Measurements from ENCODE around the gene CFAP43.
A peak's percentile ranks its signal among the peaks of the same experiment; 100 is the strongest.
"Not testable (repeated sequence)": the region's sequence is repeated elsewhere in the genome, so short reads cannot be mapped to it uniquely, and the experiment has no call there.

Gene CFAP43

DNA sequence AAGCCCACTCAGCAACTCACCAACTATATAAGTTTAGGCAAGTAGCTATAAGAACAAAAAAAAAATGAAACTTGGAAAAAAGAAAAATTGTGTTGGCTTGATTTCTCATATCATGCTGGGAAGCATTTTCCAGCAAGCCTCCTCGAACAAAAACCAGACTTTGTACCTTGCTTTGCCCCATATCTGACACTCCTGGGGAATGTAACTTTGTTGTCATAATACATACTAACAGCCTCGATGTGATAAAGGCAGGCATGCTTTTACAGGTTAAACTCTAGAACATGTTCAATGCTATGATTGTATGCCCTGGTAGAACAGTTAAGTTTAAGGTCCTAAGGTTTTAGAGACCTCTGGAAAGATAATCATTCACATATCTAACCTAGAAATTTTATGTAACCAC, 11.6 kb downstream of the CFAP43 start:
- no peak overlapping the region for H3K27ac Mint-ChIP-seq
- peaks cover 14% of the 10 kb centered on the region for H3K27me3 Mint-ChIP-seq
- ATAC-seq (ENCODE audit: low read depth) = no peak
- no peaks in the 10 kb centered on the region for H3K36me3 Mint-ChIP-seq
- peaks cover 4% of the 10 kb centered on the region for H3K4me1 Mint-ChIP-seq
- no peak for DNase-seq (ENCODE audit: low spot score in 2 of 2)
- no peaks in the 10 kb centered on the region for H3K9me3 Mint-ChIP-seq
- no peak overlapping the region for H3K4me3 Mint-ChIP-seq

DNA sequence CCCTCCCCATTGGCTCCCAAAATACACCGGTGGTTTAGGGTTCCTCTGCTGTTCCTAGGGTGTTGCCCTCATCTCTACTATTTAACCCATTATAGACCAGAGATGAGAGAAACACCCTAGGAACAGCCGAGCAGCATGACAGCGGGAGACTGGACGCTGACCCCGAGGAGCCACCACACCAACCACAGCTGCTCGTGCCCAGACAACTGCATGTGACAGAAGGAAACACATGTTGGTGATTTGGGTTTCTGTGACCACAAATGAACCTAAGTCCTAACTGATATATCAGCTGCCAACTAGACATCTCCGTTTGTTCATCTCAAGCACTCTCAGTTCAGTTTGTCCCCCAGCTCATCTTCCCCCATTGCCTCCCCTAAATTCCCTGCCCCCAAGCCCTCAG, 13.4 kb downstream of the CFAP43 start:
- Mint-ChIP-seq H3K4me1 (peaks cover 4% of the 10 kb centered on the region), H3K4me3 (no peak overlapping the region), H3K27me3 (peaks cover 13% of the 10 kb centered on the region), H3K9me3 (no peaks in the 10 kb centered on the region), H3K36me3 (no peaks in the 10 kb centered on the region), H3K27ac (no peak overlapping the region)
- DNase-seq (ENCODE audit: low spot score in 2 of 2) = no peak
- ATAC-seq (ENCODE audit: low read depth) = no peak

DNA sequence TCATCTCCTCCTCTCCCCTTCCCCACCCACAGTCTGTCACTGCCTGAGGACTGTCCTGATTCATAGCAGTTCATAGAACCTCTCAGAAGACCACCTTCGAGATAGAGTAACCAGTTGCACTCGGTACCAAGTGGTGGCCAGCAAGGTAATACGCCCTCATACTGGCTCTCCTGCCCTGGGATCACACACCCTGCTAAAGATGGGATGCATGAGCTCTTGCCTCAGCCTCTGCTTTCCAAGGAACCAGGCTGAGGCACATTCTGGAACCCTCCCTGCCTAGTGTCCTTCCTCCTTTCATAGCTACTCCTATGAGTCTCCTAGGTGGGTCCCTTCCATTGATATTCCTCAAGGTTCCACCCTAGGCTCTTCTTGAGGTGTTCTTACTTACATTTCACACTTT, 15.5 kb downstream of the CFAP43 start:
- H3K9me3 Mint-ChIP-seq = no peaks in the 10 kb centered on the region
- no peak overlapping the region for H3K27ac Mint-ChIP-seq
- H3K27me3 Mint-ChIP-seq = peaks cover 12% of the 10 kb centered on the region
- DNase-seq (ENCODE audit: low spot score in 2 of 2) (no peak), ATAC-seq (ENCODE audit: low read depth) (no peak)
- no peaks in the 10 kb centered on the region for H3K36me3 Mint-ChIP-seq
- H3K4me3 Mint-ChIP-seq = no peak overlapping the region
- H3K4me1 Mint-ChIP-seq = peaks cover 4% of the 10 kb centered on the region

DNA sequence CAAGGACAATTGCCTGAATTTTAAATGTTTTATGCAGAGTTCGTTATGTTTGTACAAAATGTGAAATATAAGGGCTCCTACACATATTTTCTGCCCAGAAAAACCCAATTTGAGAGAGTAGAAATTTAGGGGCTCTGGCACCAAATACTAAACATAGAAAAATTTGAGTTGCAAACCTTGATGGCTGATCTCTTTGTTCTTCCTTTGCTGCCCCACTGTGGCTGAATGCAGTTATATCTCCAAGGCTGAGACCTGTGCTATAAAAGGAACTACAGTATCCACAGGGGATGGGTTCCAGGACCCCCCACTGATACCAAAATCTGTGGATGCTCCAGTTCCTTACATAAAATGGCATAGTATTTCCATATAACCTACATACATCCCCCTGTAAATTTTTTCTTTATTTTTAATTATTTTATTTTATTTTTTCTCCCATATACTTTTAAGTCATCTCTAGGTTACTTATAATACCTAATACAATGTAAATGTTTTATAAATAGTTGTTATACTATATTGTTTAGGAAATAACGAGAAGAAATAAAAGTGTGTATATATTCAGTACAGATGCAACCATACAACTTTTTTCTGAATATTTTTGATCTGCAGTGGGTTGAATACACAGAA, 22.5 kb downstream of the CFAP43 start:
- DNase-seq (ENCODE audit: low spot score in 2 of 2) = peak in 1 of 2 donors; percentile 21
- Mint-ChIP-seq H3K36me3 (no peaks in the 10 kb centered on the region), H3K9me3 (no peaks in the 10 kb centered on the region), H3K4me1 (no peaks in the 10 kb centered on the region), H3K27me3 (peaks cover 17% of the 10 kb centered on the region), H3K27ac (no peak overlapping the region), H3K4me3 (no peak overlapping the region)
- ATAC-seq (ENCODE audit: low read depth) = peak; percentile 60

DNA sequence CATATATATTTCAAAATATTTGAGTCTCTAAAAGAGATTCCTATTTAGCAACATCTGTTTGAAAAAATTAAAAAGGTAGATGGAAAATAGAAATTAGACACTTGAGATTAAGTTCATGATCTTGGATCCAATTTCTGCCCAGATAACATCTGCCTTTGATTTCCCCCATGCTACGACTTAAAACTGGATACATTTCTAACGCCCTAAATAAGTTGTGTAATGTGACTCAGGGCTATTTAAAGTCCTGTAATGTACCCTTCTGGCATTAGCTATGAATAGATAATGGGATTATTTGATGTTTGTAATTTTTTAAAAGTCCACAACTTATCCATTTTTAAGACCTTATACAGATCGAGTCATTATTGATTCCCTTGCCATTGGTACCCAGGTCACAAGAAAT, 23.4 kb downstream of the CFAP43 start:
- H3K9me3 Mint-ChIP-seq = no peaks in the 10 kb centered on the region
- DNase-seq (ENCODE audit: low spot score in 2 of 2) (no peak), ATAC-seq (ENCODE audit: low read depth) (no peak)
- H3K27ac Mint-ChIP-seq = no peak overlapping the region
- H3K27me3 Mint-ChIP-seq = peaks cover 22% of the 10 kb centered on the region
- no peak overlapping the region for H3K4me3 Mint-ChIP-seq
- H3K4me1 Mint-ChIP-seq = no peaks in the 10 kb centered on the region
- H3K36me3 Mint-ChIP-seq = no peaks in the 10 kb centered on the region

DNA sequence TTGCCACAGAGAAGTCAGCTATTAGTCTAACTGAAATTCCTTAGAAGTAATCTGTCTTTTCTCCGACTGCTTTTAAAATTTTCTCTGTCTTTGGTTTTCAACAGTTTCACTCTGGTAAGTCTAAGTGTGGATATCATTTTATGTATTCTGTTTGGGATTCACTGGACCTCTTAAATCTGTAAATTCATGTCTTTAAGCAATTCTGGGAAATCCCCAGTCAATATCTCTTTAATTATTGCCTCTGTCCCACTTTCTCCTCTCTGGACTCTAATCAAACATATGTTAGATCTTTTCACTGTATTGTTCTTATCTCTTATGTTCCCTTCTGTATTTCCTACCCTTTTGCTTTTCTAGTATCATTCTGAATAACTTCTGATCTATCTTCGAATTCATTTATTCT, 29.9 kb downstream of the CFAP43 start:
- H3K27me3 Mint-ChIP-seq = peaks cover 13% of the 10 kb centered on the region
- ATAC-seq (ENCODE audit: low read depth) (no peak), DNase-seq (ENCODE audit: low spot score in 2 of 2) (no peak)
- H3K4me3 Mint-ChIP-seq = no peak overlapping the region
- H3K36me3 Mint-ChIP-seq = no peaks in the 10 kb centered on the region
- no peak overlapping the region for H3K27ac Mint-ChIP-seq
- H3K9me3 Mint-ChIP-seq = peaks cover 4% of the 10 kb centered on the region
- no peaks in the 10 kb centered on the region for H3K4me1 Mint-ChIP-seq

DNA sequence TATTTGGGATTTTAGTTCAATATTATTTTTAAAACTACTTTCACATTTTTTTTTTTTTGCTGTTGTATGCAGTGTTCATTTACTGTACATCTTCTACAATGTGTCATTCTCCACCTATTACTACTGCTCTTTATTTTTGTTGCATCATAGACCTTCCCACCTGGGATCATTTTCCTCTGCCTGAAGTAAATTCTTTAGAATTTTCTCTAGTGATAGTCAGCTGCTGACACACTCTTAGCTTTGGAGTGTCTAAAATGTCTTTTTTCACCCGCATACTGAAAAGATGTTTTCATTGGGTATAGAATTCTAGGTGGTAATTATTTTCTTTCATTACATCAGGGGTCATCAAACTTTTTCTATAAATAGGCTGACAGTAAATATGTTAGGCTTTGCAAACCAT, 30.5 kb downstream of the CFAP43 start:
- H3K27me3 Mint-ChIP-seq = peaks cover 13% of the 10 kb centered on the region
- no peak overlapping the region for H3K4me3 Mint-ChIP-seq
- ATAC-seq (ENCODE audit: low read depth) = no peak
- no peak overlapping the region for H3K27ac Mint-ChIP-seq
- no peaks in the 10 kb centered on the region for H3K4me1 Mint-ChIP-seq
- DNase-seq (ENCODE audit: low spot score in 2 of 2) = no peak
- peaks cover 4% of the 10 kb centered on the region for H3K9me3 Mint-ChIP-seq
- H3K36me3 Mint-ChIP-seq = no peaks in the 10 kb centered on the region

DNA sequence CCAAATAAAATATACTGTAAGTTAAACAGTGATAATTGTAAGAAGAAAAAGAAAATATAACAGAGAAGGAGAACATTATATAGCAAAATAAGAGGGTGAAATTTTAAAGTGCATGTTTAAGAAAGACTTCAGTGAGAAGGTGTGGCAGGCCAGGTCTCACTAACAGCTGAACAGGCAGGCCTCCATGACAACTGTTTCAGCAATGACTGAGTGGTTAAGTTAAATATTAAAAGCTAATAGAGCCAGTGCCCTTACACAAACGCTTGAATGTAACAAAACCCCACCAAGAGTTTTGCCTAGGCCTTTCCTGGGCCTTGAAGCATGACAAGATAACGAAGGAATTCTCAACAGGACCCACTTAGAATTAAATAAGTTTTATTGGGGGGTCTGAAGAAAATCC, 32.6 kb downstream of the CFAP43 start:
- DNase-seq (ENCODE audit: low spot score in 2 of 2) = no peak
- Mint-ChIP-seq H3K36me3 (no peaks in the 10 kb centered on the region), H3K4me1 (no peaks in the 10 kb centered on the region), H3K27me3 (peaks cover 13% of the 10 kb centered on the region), H3K4me3 (no peak overlapping the region), H3K27ac (no peak overlapping the region), H3K9me3 (peaks cover 4% of the 10 kb centered on the region)
- no peak for ATAC-seq (ENCODE audit: low read depth)

DNA sequence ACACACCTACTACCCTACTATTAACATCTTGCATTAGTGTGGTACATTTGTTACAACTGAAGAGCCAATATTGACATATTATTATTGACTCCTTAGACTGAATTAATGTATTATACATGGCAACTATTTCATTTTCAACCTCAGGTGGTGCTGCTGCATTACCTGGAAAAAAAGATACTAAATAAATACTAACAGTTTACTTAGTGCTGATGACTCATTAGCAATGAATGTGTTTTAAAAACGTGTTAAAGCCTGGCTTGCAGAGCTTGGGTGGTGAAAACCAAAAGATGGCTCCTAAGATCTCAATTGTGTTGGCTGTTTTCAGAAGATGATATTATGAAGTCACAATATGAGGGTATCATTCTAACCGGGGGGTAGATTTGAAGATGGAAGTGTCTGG, 34.8 kb downstream of the CFAP43 start:
- no peaks in the 10 kb centered on the region for H3K36me3 Mint-ChIP-seq
- DNase-seq (ENCODE audit: low spot score in 2 of 2) (no peak), ATAC-seq (ENCODE audit: low read depth) (no peak)
- H3K4me3 Mint-ChIP-seq = no peak overlapping the region
- no peak overlapping the region for H3K27ac Mint-ChIP-seq
- peaks cover 9% of the 10 kb centered on the region for H3K27me3 Mint-ChIP-seq
- H3K4me1 Mint-ChIP-seq = no peaks in the 10 kb centered on the region
- H3K9me3 Mint-ChIP-seq = peaks cover 2% of the 10 kb centered on the region

DNA sequence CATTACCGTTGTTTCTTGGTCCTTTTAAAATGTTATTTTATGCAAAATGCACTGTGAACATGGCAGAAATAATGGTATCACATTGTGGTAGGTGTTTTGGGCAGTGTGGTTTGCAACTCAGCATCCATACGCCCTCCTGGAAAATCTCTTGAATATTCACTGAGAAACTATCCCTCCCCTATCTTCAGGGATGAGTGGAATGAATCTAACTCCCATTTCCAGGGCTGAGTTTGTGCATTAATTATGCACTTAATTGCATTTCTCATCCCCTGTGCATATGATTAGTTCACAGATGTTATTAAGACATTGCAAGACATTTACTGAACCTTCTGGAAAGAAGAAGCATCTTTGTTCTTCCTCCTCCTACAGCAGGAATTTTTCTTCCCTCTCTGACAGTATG, 36.5 kb downstream of the CFAP43 start:
- Mint-ChIP-seq H3K36me3 (no peaks in the 10 kb centered on the region), H3K4me1 (no peaks in the 10 kb centered on the region), H3K4me3 (no peak overlapping the region), H3K27me3 (peaks cover 10% of the 10 kb centered on the region), H3K27ac (no peak overlapping the region), H3K9me3 (no peaks in the 10 kb centered on the region)
- ATAC-seq (ENCODE audit: low read depth) (no peak), DNase-seq (ENCODE audit: low spot score in 2 of 2) (no peak)

DNA sequence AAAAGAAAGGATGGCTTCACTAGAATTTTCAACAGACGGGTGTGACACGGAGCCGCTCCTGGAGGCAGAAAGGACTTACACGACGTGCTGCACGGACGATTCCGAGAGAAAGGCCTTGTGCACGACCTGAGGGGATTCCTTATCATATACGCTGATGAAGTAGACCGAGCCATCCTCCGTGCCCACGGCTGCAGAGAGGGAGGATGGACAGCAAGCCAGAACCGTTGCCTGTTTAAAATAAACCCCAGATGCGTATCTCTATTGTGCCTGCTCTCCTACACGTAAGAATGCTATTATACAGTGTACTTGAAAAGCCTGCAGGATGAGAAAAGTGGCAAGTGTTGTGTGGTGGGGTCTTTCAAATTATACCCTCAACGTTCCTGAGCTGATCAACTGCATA, 38.4 kb downstream of the CFAP43 start:
- H3K9me3 Mint-ChIP-seq = no peaks in the 10 kb centered on the region
- H3K27me3 Mint-ChIP-seq = peaks cover 18% of the 10 kb centered on the region
- H3K27ac Mint-ChIP-seq = no peak overlapping the region
- ATAC-seq (ENCODE audit: low read depth) (no peak), DNase-seq (ENCODE audit: low spot score in 2 of 2) (no peak)
- H3K36me3 Mint-ChIP-seq = no peaks in the 10 kb centered on the region
- no peak overlapping the region for H3K4me3 Mint-ChIP-seq
- H3K4me1 Mint-ChIP-seq = no peaks in the 10 kb centered on the region

DNA sequence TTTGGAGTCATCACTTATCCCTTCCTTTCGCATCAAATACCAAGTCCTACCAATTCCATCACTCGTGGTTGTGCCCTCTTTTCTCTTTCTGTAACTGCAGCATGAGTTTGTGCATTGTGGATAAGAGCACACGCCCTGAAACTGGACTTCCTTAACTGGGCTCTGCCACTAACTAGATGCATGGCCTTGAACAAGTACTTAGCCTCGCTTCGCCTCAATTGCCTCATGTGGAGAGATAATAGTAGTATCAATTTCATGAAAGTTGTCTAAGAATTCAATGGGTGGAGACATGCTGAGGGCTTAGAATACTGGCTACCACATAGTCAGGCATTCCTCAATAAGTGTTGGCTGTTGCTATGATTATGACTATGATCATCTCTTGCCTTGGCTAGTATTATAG, 41.5 kb downstream of the CFAP43 start:
- peaks cover 19% of the 10 kb centered on the region for H3K27me3 Mint-ChIP-seq
- H3K27ac Mint-ChIP-seq = no peak overlapping the region
- H3K36me3 Mint-ChIP-seq = no peaks in the 10 kb centered on the region
- ATAC-seq (ENCODE audit: low read depth) (no peak), DNase-seq (ENCODE audit: low spot score in 2 of 2) (no peak)
- no peaks in the 10 kb centered on the region for H3K9me3 Mint-ChIP-seq
- H3K4me3 Mint-ChIP-seq = no peak overlapping the region
- no peaks in the 10 kb centered on the region for H3K4me1 Mint-ChIP-seq

DNA sequence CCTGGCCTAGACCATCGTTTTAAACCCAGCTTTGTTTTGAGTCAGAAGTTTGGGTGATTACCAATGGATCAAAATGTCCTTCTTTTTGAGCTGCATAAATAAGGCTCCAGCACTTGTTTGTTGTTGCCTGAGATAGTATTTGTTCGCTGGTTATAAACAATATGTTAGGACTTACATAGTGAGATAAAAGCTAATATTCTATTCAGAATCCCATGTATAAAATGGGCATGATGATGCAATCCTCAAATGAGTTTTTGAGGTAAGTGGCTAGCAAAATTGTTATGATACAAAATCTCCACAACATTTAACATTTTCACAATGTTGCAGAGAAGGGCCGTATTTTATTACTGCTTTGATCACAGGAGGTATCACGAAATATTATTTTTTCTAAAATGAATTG, 48.5 kb downstream of the CFAP43 start:
- Mint-ChIP-seq H3K36me3 (no peaks in the 10 kb centered on the region), H3K27me3 (peaks cover 12% of the 10 kb centered on the region), H3K4me3 (no peak overlapping the region)

DNA sequence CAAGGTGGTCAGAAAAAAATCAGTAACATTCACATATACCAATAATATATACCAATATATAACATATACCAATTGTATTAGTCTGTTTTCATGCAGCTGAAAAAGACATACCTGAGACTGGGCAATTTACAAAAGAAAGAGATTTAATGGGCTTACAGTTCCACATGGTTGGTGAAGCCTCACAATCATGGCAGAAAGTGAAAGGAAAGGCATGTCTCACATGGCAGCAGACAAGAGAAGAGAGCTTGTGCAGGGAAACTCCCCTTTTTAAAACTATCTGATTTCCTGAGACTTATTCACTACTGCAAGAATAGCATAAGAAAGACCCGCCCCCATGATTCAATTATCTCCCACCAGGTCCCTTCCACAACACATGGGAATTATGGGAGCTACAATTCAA, 58.0 kb downstream of the CFAP43 start:
- not testable (repeated sequence) for H3K27ac Mint-ChIP-seq; H3K9me3 Mint-ChIP-seq; H3K4me1 Mint-ChIP-seq; H3K36me3 Mint-ChIP-seq; DNase-seq (ENCODE audit: low spot score in 2 of 2); H3K4me3 Mint-ChIP-seq
- peaks cover 13% of the 10 kb centered on the region for H3K27me3 Mint-ChIP-seq
- ATAC-seq (ENCODE audit: low read depth) = peak; percentile 42

More for the DNA sequence above, 48.5 kb downstream of the CFAP43 start:
- ATAC-seq (ENCODE audit: low read depth) (no peak), DNase-seq (ENCODE audit: low spot score in 2 of 2) (no peak)
- no peak overlapping the region for H3K27ac Mint-ChIP-seq
- H3K4me1 Mint-ChIP-seq = no peaks in the 10 kb centered on the region
- no peaks in the 10 kb centered on the region for H3K9me3 Mint-ChIP-seq

DNA sequence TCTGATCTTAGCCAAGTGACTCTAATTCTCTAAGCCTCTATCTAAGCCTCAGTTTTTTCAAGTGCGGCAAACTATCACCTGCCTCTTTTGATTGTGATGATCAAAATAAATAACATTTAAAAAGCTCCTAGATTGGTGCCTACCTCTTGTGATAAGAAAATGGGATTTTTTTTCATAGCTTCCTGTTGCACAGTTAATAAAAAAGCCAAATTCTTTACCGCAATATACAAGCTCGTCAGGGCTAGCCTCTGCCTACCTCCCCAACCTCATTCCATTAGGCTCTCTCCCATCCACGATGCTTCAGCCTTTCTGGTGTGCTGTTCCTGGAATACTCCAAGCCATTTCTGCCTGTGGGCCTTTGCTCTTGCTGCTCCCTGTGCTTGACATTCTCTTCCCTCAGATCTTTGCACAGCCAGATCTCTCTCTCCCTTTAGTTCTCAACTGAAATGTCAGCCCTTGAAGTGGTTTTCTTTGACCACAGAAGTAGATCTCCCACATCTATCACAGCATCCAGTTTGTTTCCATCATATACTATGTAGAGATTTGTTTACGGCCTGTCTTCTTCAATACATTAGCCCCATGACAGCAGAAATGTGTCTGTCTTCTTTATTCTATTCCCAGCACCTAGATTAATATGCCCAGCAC, 61.4 kb downstream of the CFAP43 start:
- peaks cover 2% of the 10 kb centered on the region for H3K36me3 Mint-ChIP-seq
- ATAC-seq (ENCODE audit: low read depth) (no peak), DNase-seq (ENCODE audit: low spot score in 2 of 2) (no peak)
- H3K27ac Mint-ChIP-seq = no peak overlapping the region
- H3K27me3 Mint-ChIP-seq = peaks cover 19% of the 10 kb centered on the region
- H3K9me3 Mint-ChIP-seq = peaks cover 3% of the 10 kb centered on the region
- no peak overlapping the region for H3K4me3 Mint-ChIP-seq
- no peaks in the 10 kb centered on the region for H3K4me1 Mint-ChIP-seq
